Neural cell (in vitro differentiated cells): ENCODE data around the gene UQCC2. TPM values are rescaled to one million over a fixed set of nuclear protein-coding genes. Genes with fewer than 3 reads are reported as not detected.

ENCODE experiments used
- H2AFZ ChIP-seq: fragments of 200-600, 300-800 bp; sonication (generic), shearing (Covaris generic); 2 replicates; pipeline ENCODE4 v1.6.0; 2014; ENCODE audit warnings: low read depth, mild to moderate bottlenecking, antibody characterized with exemption, low read length, moderate library complexity
- H3F3A ChIP-seq: fragments of 200-600 bp; shearing (Covaris generic); 2 replicates; pipeline ENCODE4 v1.6.1; 2016; ENCODE audit warnings: mild to moderate bottlenecking, moderate library complexity, mixed read lengths, antibody characterized with exemption, low read length; ENCODE audit not compliant: insufficient read depth, poor library complexity, severe bottlenecking
- H3K27ac ChIP-seq: fragments of 200-600, 300-800 bp; sonication (generic), shearing (Covaris generic); 2 replicates; pipeline ENCODE4 v1.5.1; 2014; ENCODE audit warnings: mild to moderate bottlenecking, low read length, moderate library complexity
- H3K27me3 ChIP-seq: fragments of 300-800, 200-600 bp; sonication (generic), shearing (Covaris generic); 2 replicates; pipeline ENCODE4 v1.6.0; 2014; ENCODE audit warnings: mild to moderate bottlenecking, low read depth, low read length, moderate library complexity; ENCODE audit not compliant: insufficient read depth
- H3K36me3 ChIP-seq: fragments of 300-800, 200-600 bp; sonication (generic), shearing (Covaris generic); 2 replicates; pipeline ENCODE4 v1.5.1; 2014; ENCODE audit warnings: mild to moderate bottlenecking, antibody characterized with exemption, low read length, moderate library complexity; ENCODE audit not compliant: insufficient read depth
- H3K4me2 ChIP-seq: fragments of 300-800, 200-600 bp; sonication (generic), shearing (Covaris generic); 2 replicates; pipeline ENCODE4 v1.6.0; 2014; ENCODE audit warnings: mild to moderate bottlenecking, low read length
- H3K4me3 ChIP-seq: fragments of 300-800, 200-600 bp; sonication (generic), shearing (Covaris generic); 2 replicates; pipeline ENCODE4 v1.5.1; 2014; ENCODE audit warnings: mild to moderate bottlenecking, low read length, moderate library complexity
- H3K79me2 ChIP-seq: fragments of 200-600 bp; shearing (Covaris generic); replicated peaks from 2 replicates; pipeline ENCODE4 v1.6.0; 2014; ENCODE audit warnings: mild to moderate bottlenecking, low read length, moderate library complexity; ENCODE audit not compliant: insufficient read depth
- H3K9ac ChIP-seq: fragments of 300-800, 200-600 bp; sonication (generic), shearing (Covaris generic); 2 replicates; pipeline ENCODE4 v1.6.1; 2016; ENCODE audit warnings: mild to moderate bottlenecking, low read length, mixed read lengths
- H3K9me2 ChIP-seq: fragments of 200-600 bp; shearing (Covaris generic); 2 replicates; pipeline ENCODE4 v1.6.1; 2016; ENCODE audit warnings: mild to moderate bottlenecking, low read length, mixed read lengths; ENCODE audit not compliant: insufficient read depth
- H3K9me3 ChIP-seq: fragments of 200-600, 300-800 bp; sonication (generic), shearing (Covaris generic); 2 replicates; pipeline ENCODE4 v1.6.1; 2016; ENCODE audit warnings: mild to moderate bottlenecking, mixed run types, low read length, moderate library complexity, mixed read lengths
- H4K20me1 ChIP-seq: fragments of 200-600 bp; shearing (Covaris generic); 2 replicates; pipeline ENCODE4 v1.6.1; 2016; ENCODE audit warnings: mild to moderate bottlenecking, mixed run types; ENCODE audit not compliant: insufficient read depth
- EP300 ChIP-seq: fragments of 450-650 bp; conservative IDR thresholded peaks from 2 replicates; pipeline ENCODE4 v1.6.1; 2014; ENCODE audit warnings: antibody characterized with exemption, mild to moderate bottlenecking, moderate library complexity; ENCODE audit not compliant: poor library complexity, severe bottlenecking
- EZH2 ChIP-seq: fragments of 200-600, 300-800 bp; shearing (Covaris generic), sonication (generic); IDR thresholded peaks from 2 replicates; pipeline ENCODE4 v1.6.1; 2014; ENCODE audit warnings: antibody characterized with exemption, low read length, borderline replicate concordance, mild to moderate bottlenecking; ENCODE audit not compliant: insufficient read depth, poor library complexity, severe bottlenecking
- MXI1 ChIP-seq: fragments of 450-650 bp; conservative IDR thresholded peaks from 2 replicates; pipeline ENCODE4 v1.6.1; 2014; ENCODE audit warnings: antibody characterized with exemption, mild to moderate bottlenecking; ENCODE audit not compliant: poor library complexity, severe bottlenecking
- POLR2AphosphoS5 ChIP-seq: IDR thresholded peaks from 2 replicates; pipeline ENCODE4 v1.6.1; 2012
- RAD21 ChIP-seq: fragments of 450-650 bp; conservative IDR thresholded peaks from 2 replicates; pipeline ENCODE4 v1.6.1; 2014; ENCODE audit warnings: antibody characterized with exemption, mild to moderate bottlenecking, moderate library complexity
- SMC3 ChIP-seq: fragments of 450-650 bp; conservative IDR thresholded peaks from 2 replicates; pipeline ENCODE4 v1.6.1; 2014; ENCODE audit warnings: antibody characterized with exemption, mild to moderate bottlenecking, moderate library complexity; ENCODE audit not compliant: poor library complexity
- TAF1 ChIP-seq: IDR thresholded peaks from 2 replicates; pipeline ENCODE4 v1.6.1; 2012; ENCODE audit warnings: low read depth
- polyA plus RNA-seq: library from polyadenylated mRNA; depleted of rRNA; stranded (reverse); fragments of >200 nt; gene quantifications from 2 replicates; pipeline ENCODE4 v1.2.3, GENCODE V29; 2014
- TF ChIP-seq, protein P1 (sequence below): fragments of 450-650 bp; IDR thresholded peaks from 2 replicates; pipeline ENCODE4 v1.5.1; 2014; ENCODE audit warnings: antibody characterized with exemption, mild to moderate bottlenecking, moderate library complexity; ENCODE audit not compliant: poor library complexity, severe bottlenecking
- TF ChIP-seq, protein P2 (sequence below): IDR thresholded peaks from 2 replicates; pipeline ENCODE4 v1.6.1; 2012; ENCODE audit warnings: borderline replicate concordance

UQCC2 gene
- polyA plus RNA-seq, 1 donor from 2014 or later, result 123 TPM

DNA sequence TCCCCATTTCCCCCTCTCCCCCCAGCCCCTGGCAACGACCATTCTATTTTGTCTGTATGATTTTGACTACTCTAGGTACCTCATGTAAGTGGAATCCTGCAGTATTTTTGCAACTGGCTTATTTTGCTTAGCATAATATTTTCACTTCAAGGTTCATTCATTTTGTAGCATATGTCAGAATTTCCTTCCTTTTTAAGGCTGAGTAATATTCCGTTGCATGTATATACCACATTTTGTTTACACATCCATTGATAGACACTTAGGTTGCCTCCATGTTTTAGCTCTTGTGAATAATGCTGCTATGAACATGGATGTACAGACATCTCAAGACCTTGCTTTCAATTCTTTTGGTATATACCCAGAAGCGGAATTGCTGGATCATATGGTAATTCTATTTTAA, 1.4 kb upstream of the UQCC2 start:
- no peak for TF ChIP-seq SMC3
- no peak for TF ChIP-seq EZH2
- no peak for TF ChIP-seq TAF1
- TF ChIP-seq MXI1, result no peak
- TF ChIP-seq POLR2AphosphoS5, result no peak
- TF ChIP-seq RAD21, result no peak
- no peak for TF ChIP-seq EP300
- TF ChIP-seq, protein P1, sequence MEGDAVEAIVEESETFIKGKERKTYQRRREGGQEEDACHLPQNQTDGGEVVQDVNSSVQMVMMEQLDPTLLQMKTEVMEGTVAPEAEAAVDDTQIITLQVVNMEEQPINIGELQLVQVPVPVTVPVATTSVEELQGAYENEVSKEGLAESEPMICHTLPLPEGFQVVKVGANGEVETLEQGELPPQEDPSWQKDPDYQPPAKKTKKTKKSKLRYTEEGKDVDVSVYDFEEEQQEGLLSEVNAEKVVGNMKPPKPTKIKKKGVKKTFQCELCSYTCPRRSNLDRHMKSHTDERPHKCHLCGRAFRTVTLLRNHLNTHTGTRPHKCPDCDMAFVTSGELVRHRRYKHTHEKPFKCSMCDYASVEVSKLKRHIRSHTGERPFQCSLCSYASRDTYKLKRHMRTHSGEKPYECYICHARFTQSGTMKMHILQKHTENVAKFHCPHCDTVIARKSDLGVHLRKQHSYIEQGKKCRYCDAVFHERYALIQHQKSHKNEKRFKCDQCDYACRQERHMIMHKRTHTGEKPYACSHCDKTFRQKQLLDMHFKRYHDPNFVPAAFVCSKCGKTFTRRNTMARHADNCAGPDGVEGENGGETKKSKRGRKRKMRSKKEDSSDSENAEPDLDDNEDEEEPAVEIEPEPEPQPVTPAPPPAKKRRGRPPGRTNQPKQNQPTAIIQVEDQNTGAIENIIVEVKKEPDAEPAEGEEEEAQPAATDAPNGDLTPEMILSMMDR, result no peak
- TF ChIP-seq, protein P2, sequence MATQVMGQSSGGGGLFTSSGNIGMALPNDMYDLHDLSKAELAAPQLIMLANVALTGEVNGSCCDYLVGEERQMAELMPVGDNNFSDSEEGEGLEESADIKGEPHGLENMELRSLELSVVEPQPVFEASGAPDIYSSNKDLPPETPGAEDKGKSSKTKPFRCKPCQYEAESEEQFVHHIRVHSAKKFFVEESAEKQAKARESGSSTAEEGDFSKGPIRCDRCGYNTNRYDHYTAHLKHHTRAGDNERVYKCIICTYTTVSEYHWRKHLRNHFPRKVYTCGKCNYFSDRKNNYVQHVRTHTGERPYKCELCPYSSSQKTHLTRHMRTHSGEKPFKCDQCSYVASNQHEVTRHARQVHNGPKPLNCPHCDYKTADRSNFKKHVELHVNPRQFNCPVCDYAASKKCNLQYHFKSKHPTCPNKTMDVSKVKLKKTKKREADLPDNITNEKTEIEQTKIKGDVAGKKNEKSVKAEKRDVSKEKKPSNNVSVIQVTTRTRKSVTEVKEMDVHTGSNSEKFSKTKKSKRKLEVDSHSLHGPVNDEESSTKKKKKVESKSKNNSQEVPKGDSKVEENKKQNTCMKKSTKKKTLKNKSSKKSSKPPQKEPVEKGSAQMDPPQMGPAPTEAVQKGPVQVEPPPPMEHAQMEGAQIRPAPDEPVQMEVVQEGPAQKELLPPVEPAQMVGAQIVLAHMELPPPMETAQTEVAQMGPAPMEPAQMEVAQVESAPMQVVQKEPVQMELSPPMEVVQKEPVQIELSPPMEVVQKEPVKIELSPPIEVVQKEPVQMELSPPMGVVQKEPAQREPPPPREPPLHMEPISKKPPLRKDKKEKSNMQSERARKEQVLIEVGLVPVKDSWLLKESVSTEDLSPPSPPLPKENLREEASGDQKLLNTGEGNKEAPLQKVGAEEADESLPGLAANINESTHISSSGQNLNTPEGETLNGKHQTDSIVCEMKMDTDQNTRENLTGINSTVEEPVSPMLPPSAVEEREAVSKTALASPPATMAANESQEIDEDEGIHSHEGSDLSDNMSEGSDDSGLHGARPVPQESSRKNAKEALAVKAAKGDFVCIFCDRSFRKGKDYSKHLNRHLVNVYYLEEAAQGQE, result no peak
- Histone ChIP-seq H3K9ac (no peak overlapping the region), H3K27me3 (no peaks in the 10 kb centered on the region), H3K9me2 (no peaks in the 10 kb centered on the region), H3K27ac (no peak overlapping the region), H3K4me3 (no peak overlapping the region), H3F3A (no peaks in the 10 kb centered on the region), H3K36me3 (no peaks in the 10 kb centered on the region), H2AFZ (no peak overlapping the region), H3K4me2 (no peak overlapping the region), H4K20me1 (no peaks in the 10 kb centered on the region), H3K79me2 (peaks cover 7% of the 10 kb centered on the region), H3K9me3 (no peaks in the 10 kb centered on the region)

- Histone ChIP-seq H3K27ac (peak overlapping the region; percentile 93), H3K79me2 (peaks cover 7% of the 10 kb centered on the region), H3K36me3 (no peaks in the 10 kb centered on the region), H3K9me3 (no peaks in the 10 kb centered on the region), H3K27me3 (no peaks in the 10 kb centered on the region), H3K9ac (peak overlapping the region; percentile 92), H3K9me2 (no peaks in the 10 kb centered on the region), H4K20me1 (no peaks in the 10 kb centered on the region), H3F3A (no peaks in the 10 kb centered on the region), H3K4me3 (peak overlapping the region; percentile 87), H2AFZ (peak overlapping the region; percentile 94), H3K4me2 (peak overlapping the region; percentile 32)
- TF ChIP-seq POLR2AphosphoS5, result no peak
- TF ChIP-seq MXI1, result no peak
- TF ChIP-seq, protein P1, result no peak
- TF ChIP-seq EP300, result no peak
- no peak for TF ChIP-seq RAD21
- TF ChIP-seq, protein P2, result no peak
- TF ChIP-seq TAF1, result no peak
- no peak for TF ChIP-seq EZH2
- TF ChIP-seq SMC3, result no peak
Observed at GRCh38 chr6:33710296-33711121, 991 bp downstream of the UQCC2 start.
